Brain pericyte (primary cell): Measurements from ENCODE around the gene CCDC110.
A peak's percentile ranks its signal among the peaks of the same experiment; 100 is the strongest.

Experiments
- DNase-seq: peaks from one replicate; pipeline ENCODE4 v3.0.0-alpha.2; 2012; ENCODE audit warnings: low read depth, low spot score

The CCDC110 gene

GRCh38 chr4:185421366-185422124 lies 50.0 kb downstream of the CCDC110 start:
- no peak for DNase-seq

DNA sequence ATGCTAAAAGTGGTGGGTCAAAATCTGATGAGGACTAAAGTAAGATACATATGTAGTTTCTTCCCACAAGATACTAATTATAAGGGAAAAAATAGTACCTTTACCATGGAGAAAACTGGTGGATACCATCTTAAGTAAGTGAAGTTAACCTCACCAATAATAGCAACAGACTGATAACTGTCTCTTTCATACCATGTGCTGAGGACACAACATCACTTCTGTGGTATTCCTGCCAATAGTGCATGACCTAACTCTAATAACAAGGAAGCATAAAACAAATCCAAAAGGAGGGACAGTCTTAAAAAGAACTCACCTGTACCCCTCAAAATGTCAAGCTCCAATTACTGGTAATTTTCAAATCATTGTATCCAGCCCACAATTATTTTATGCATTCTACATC lies 54.6 kb downstream of the CCDC110 start:
- DNase-seq, result no peak

- no peak for DNase-seq
These were observed 59.1 kb downstream of the CCDC110 start for GRCh38 chr4:185412412-185412811.

GRCh38 chr4:185411849-185412248 lies 59.7 kb downstream of the CCDC110 start:
- DNase-seq, result no peak

- no peak for DNase-seq
These were observed 63.1 kb downstream of the CCDC110 start for GRCh38 chr4:185408432-185408831.

DNA sequence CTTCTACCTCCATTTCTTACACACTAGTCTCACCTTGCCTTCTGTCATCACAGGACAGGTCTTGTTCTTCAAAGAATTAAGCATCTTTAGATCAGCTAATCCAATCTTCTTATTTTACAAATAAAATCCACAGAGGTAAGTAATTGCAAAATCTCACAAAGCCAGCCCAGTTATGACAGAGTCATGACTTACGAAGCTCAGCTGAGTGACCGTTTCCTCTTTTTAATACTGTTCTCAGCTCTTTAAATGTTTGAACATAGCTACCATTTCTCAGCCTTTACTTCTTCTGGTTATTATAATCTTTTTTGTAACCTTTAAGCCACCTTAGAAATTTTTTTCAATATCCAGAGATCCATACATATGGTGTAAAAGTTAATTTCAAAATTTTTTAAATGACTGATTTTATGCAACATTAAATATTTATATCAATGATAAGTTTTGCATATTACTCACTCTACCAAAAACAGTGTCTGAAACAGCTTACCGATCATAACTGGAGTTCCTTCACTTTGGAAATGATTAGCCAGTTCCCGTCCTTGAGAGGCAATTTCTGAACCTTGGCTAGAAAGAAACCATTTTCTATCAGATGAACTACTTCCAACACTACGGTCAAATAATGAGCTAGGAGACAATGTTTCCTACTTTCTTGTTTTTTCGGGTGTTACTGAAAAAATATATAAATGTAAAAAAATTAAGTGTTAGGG lies 66.1 kb downstream of the CCDC110 start:
- no peak for DNase-seq

- no peak for DNase-seq
These were observed 67.5 kb downstream of the CCDC110 start for GRCh38 chr4:185404031-185404430.

GRCh38 chr4:185399466-185399865 lies 72.1 kb downstream of the CCDC110 start:
- no peak for DNase-seq

GRCh38 chr4:185398618-185399017 lies 72.9 kb downstream of the CCDC110 start:
- no peak for DNase-seq

- peak; percentile 20 for DNase-seq
These were observed 74.7 kb downstream of the CCDC110 start, which contains the start of gene ANKRD37 for GRCh38 chr4:185396724-185397385. TSS of gene ANKRD37 (plus strand) at chr4:185396841. CDS start at chr4:185396924, 83 bp downstream.

GRCh38 chr4:185395956-185396723 lies 75.4 kb downstream of the CCDC110 start:
- DNase-seq, result peak; percentile 81

- DNase-seq, result no peak
These were observed 76.1 kb downstream of the CCDC110 start, which contains the start of gene LRP2BP for GRCh38 chr4:185395238-185395955. TSS of gene LRP2BP (minus strand) at chr4:185395924. CDS start at chr4:185378186, 17,738 bp downstream.
